Measurements from ENCODE around the gene ACKR4. TPM values are rescaled to one million over a fixed set of nuclear protein-coding genes. Genes with fewer than 3 reads are reported as not detected.

ACKR4 gene
- total and polyA plus RNA-seq, 2 donors (not counting 1 experiment from before 2014, with no cell fraction given) = 0.15 to 0.21 TPM

GRCh38 chr3:132592216-132592615 is 4.9 kb upstream of the ACKR4 start:
- Mint-ChIP-seq H3K4me3 (no peak overlapping the region), H3K4me1 (no peaks in the 10 kb centered on the region), H3K9me3 (ENCODE audit: insufficient read depth) (peaks cover 3% of the 10 kb centered on the region), H3K27me3 (no peaks in the 10 kb centered on the region), H3K27ac (no peak overlapping the region)
- Histone ChIP-seq H2AFZ (ENCODE audit: insufficient read depth, low read depth, low read length, poor library complexity, severe bottlenecking) (no peak overlapping the region), H3K36me3 (replicated peaks in 1 of 2; ENCODE audit: control extremely low read depth in 1 of 2, control insufficient read depth in 1 of 2, extremely low read depth in 1 of 2, insufficient read depth in 2 of 2, low read length in 1 of 2) (peaks cover 0 to 2% of the 10 kb centered on the region in 2 experiments), H3K9me3 (ENCODE audit: control extremely low read depth in 1 of 3, control insufficient read depth in 2 of 3, insufficient read depth in 1 of 3, low read length in 2 of 3) (no peaks in the 10 kb centered on the region), H3K79me2 (ENCODE audit: control insufficient read depth, insufficient read depth, low read length) (no peaks in the 10 kb centered on the region), H3K9ac (ENCODE audit: low read length) (no peak overlapping the region), H4K20me1 (ENCODE audit: control insufficient read depth, insufficient read depth, low read length, poor library complexity, severe bottlenecking) (no peaks in the 10 kb centered on the region), H3K4me2 (replicated peaks; ENCODE audit: low read depth, low read length, poor library complexity, severe bottlenecking) (no peak overlapping the region), H3K27ac (ENCODE audit: low read length in 2 of 2) (no peak overlapping the region), H3K4me3 (ENCODE audit: control extremely low read depth in 1 of 5, extremely low read depth in 1 of 5, insufficient read depth in 1 of 5, low read depth in 2 of 5, low read length in 4 of 5) (no peak overlapping the region), H3K27me3 (replicated peaks in 1 of 4; ENCODE audit: control extremely low read depth in 1 of 4, control insufficient read depth in 3 of 4, insufficient read depth in 4 of 4, low read length in 3 of 4) (no peaks in the 10 kb centered on the region), H3K4me1 (ENCODE audit: control insufficient read depth in 2 of 2, insufficient read depth in 2 of 2, low read length in 2 of 2) (no peaks in the 10 kb centered on the region)
- TF ChIP-seq CTCF (IDR thresholded peaks at IDR 0.05) = no peak
- CTCF ChIA-PET = no interaction called here
- intact Hi-C loops (cut with micrococcal nuclease) = no loop called here
- ATAC-seq (ENCODE audit: low read depth) = no peak
- DNase-seq = no peak
- POLR2A ChIA-PET = no interaction called here

- no peak overlapping the region for H3K9ac ChIP-seq (ENCODE audit: low read length)
- no peak overlapping the region for H3K4me3 ChIP-seq (ENCODE audit: control extremely low read depth in 1 of 5, extremely low read depth in 1 of 5, insufficient read depth in 1 of 5, low read depth in 2 of 5, low read length in 4 of 5)
- no peak overlapping the region for H2AFZ ChIP-seq (ENCODE audit: insufficient read depth, low read depth, low read length, poor library complexity, severe bottlenecking)
- H3K9me3 ChIP-seq (ENCODE audit: control extremely low read depth in 1 of 3, control insufficient read depth in 2 of 3, insufficient read depth in 1 of 3, low read length in 2 of 3) = no peaks in the 10 kb centered on the region
- intact Hi-C loops (cut with micrococcal nuclease) = no loop called here
- H3K4me3 Mint-ChIP-seq = no peak overlapping the region
- H3K36me3 ChIP-seq (replicated peaks in 1 of 2; ENCODE audit: control extremely low read depth in 1 of 2, control insufficient read depth in 1 of 2, extremely low read depth in 1 of 2, insufficient read depth in 2 of 2, low read length in 1 of 2) = peaks cover 0 to 2% of the 10 kb centered on the region in 2 experiments
- WGBS (ENCODE audit: insufficient coverage) = no CpG with 5 or more reads among the region's 1 CpG
- ChIA-PET CTCF (interaction anchor here (0.8 to 1.9 kb wide), 2 partner anchors 57 to 251 kb away, joined by 3 to 4 read pairs; no protein-coding TSS in a partner anchor), POLR2A (no interaction called here)
- no peak for TF ChIP-seq CTCF (IDR thresholded peaks at IDR 0.05)
- no peak for TF ChIP-seq EZH2 (IDR thresholded peaks at IDR 0.05; ENCODE audit: borderline replicate concordance, insufficient read depth, low read depth, low read length, poor library complexity, severe bottlenecking)
- H4K20me1 ChIP-seq (ENCODE audit: control insufficient read depth, insufficient read depth, low read length, poor library complexity, severe bottlenecking) = no peaks in the 10 kb centered on the region
- H3K4me2 ChIP-seq (replicated peaks; ENCODE audit: low read depth, low read length, poor library complexity, severe bottlenecking) = no peak overlapping the region
- H3K27ac ChIP-seq (ENCODE audit: low read length in 2 of 2) = no peak overlapping the region
- H3K4me1 ChIP-seq (ENCODE audit: control insufficient read depth in 2 of 2, insufficient read depth in 2 of 2, low read length in 2 of 2) = no peaks in the 10 kb centered on the region
- no peak overlapping the region for H3K27ac Mint-ChIP-seq
- H3K27me3 ChIP-seq (replicated peaks in 1 of 4; ENCODE audit: control extremely low read depth in 1 of 4, control insufficient read depth in 3 of 4, insufficient read depth in 4 of 4, low read length in 3 of 4) = no peaks in the 10 kb centered on the region
- peaks cover 3% of the 10 kb centered on the region for H3K9me3 Mint-ChIP-seq (ENCODE audit: insufficient read depth)
- ATAC-seq (ENCODE audit: low read depth) = no peak
- no peaks in the 10 kb centered on the region for H3K4me1 Mint-ChIP-seq
- no peak for DNase-seq
- H3K27me3 Mint-ChIP-seq = no peaks in the 10 kb centered on the region
- H3K79me2 ChIP-seq (ENCODE audit: control insufficient read depth, insufficient read depth, low read length) = no peaks in the 10 kb centered on the region
Observed at GRCh38 chr3:132593241-132593946, 3.7 kb upstream of the ACKR4 start.

Data from B cell (primary cell).